HAP-1 (cell line): Measurements from ENCODE around the gene OXER1.

ENCODE experiments used
- DNase-seq, 2 experiments: peaks; one replicate each; pipeline ENCODE4 v3.0.0-alpha.2; 2016 to 2020; ENCODE audit warnings: low spot score in 2 of 2
- H3K27me3 ChIP-seq: fragments of 250-450 bp; sonication (Bioruptor Pico); 2 replicates; pipeline ENCODE4 v1.5.1; 2020; ENCODE audit warnings: low read depth, mild to moderate bottlenecking, moderate library complexity
- H3K36me3 ChIP-seq: fragments of 250-450 bp; sonication (Bioruptor Pico); replicated peaks from 2 replicates; pipeline ENCODE4 v1.5.1; 2020; ENCODE audit warnings: mild to moderate bottlenecking
- H3K4me1 ChIP-seq: fragments of 250-450 bp; sonication (Bioruptor Pico); 2 replicates; pipeline ENCODE4 v1.5.1; 2020; ENCODE audit warnings: mild to moderate bottlenecking
- H3K4me3 ChIP-seq: fragments of 250-450 bp; sonication (Bioruptor Pico); 2 replicates; pipeline ENCODE4 v1.5.1; 2020; ENCODE audit warnings: mild to moderate bottlenecking, moderate library complexity
- H3K9me3 ChIP-seq: fragments of 250-450 bp; sonication (Bioruptor Pico); 2 replicates; pipeline ENCODE4 v1.5.1; 2020; ENCODE audit warnings: mild to moderate bottlenecking, moderate library complexity
- in situ Hi-C: fragments of 300-500 bp; cut with MboI; formaldehyde crosslinking; loops from 3 replicates; pipeline ENCODE4 v1.14.3; 2020; ENCODE audit warnings: low sequenced_read_pairs, inconsistent platforms, mixed read lengths

OXER1 gene

DNA sequence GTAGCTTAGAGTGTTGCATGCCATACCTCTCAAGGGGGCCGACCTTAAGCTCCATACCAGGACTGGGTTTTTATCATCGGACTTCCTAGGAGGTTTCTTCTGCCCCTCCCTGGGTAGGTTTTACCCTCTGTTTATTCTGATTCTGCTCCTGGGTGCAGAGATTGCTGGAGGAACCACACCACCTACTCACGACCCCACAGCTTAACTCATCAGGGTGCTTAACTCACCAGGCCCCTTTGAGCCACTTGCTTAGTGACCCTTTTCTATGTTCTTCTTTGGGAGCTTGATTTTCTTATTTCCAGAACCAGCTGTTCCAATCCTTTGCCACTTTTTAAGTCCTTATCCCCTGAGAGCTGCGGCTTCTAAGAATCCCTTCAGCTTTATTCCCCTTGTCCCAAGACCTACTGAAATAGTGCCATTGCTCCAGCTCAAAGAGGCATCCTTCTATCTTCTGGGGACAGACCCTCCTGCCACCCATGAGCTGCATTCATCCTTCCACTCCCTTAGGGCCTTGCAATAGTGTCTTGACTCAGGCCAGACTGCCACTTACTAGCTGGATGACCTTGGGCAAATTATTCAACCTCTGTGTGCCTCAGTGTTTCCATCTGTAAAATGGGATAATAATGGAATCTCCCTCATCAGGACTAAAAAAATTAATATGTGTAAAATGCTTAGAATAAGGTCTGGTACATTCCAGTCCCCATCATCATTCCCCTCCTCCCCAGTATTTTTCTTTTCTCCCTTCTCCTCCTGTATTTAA, 5.8 kb downstream of the OXER1 start:
- no peak for DNase-seq
- H3K4me1 ChIP-seq, result peaks cover 9% of the 10 kb centered on the region
- H3K9me3 ChIP-seq, result no peaks in the 10 kb centered on the region
- H3K36me3 ChIP-seq, result no peaks in the 10 kb centered on the region; the same call in 1 of the 2 replicates
- no peak overlapping the region for H3K4me3 ChIP-seq
- H3K27me3 ChIP-seq, result no peaks in the 10 kb centered on the region
- in situ Hi-C loops, result no loop called here

DNA sequence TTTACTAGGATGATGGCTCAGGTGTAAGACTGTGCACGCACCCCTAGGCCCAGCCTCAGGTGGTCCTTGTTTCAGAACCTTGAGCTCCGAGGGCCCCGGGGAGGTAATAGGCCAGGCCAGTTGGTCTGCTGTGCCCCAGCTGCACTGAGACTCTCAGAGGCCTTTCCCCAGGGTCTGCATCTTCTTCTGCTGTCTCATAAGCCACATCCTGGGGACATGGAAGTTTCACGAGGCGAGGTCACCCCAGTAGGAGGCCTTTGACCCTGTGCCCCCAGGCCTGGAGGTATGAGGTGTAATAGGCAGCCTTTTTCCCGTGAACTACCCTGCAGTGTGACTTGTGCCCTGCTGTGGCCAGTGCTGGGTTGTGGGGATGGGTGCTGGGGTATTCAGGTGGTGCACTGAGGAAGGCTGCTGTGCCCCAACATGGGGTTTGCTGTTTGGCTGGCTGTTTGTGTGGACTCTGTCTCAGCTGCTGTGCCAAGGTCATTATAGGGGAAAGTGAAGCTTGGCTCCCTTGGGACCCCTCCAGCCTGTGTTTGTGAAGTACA, 6.9 kb downstream of the OXER1 start:
- Histone ChIP-seq H3K9me3 (no peaks in the 10 kb centered on the region), H3K4me3 (no peak overlapping the region), H3K27me3 (no peaks in the 10 kb centered on the region), H3K4me1 (peaks cover 9% of the 10 kb centered on the region), H3K36me3 (no peaks in the 10 kb centered on the region; the same call in 1 of the 2 replicates)
- no peak for DNase-seq
- in situ Hi-C loops, result no loop called here

GRCh38 chr2:42756150-42756775, 7.7 kb downstream of the OXER1 start:
- no peak overlapping the region for H3K4me3 ChIP-seq
- no peak for DNase-seq
- no peaks in the 10 kb centered on the region; the same call in 1 of the 2 replicates for H3K36me3 ChIP-seq
- H3K9me3 ChIP-seq, result no peaks in the 10 kb centered on the region
- H3K27me3 ChIP-seq, result no peaks in the 10 kb centered on the region
- peaks cover 9% of the 10 kb centered on the region for H3K4me1 ChIP-seq
- in situ Hi-C loops, result no loop called here

- H3K27me3 ChIP-seq, result no peaks in the 10 kb centered on the region
- no peak for DNase-seq
- no peaks in the 10 kb centered on the region for H3K9me3 ChIP-seq
- no peaks in the 10 kb centered on the region; the same call in 1 of the 2 replicates for H3K36me3 ChIP-seq
- no peak overlapping the region for H3K4me3 ChIP-seq
- in situ Hi-C loops, result no loop called here
- H3K4me1 ChIP-seq, result peaks cover 9% of the 10 kb centered on the region
Measured at GRCh38 chr2:42755191-42755880, 8.6 kb downstream of the OXER1 start.

GRCh38 chr2:42754776-42755140, 9.2 kb downstream of the OXER1 start:
- Histone ChIP-seq H3K9me3 (no peaks in the 10 kb centered on the region), H3K27me3 (no peaks in the 10 kb centered on the region), H3K4me3 (no peak overlapping the region), H3K4me1 (peaks cover 9% of the 10 kb centered on the region), H3K36me3 (no peaks in the 10 kb centered on the region; the same call in 1 of the 2 replicates)
- DNase-seq, result no peak
- in situ Hi-C loops, result no loop called here

DNA sequence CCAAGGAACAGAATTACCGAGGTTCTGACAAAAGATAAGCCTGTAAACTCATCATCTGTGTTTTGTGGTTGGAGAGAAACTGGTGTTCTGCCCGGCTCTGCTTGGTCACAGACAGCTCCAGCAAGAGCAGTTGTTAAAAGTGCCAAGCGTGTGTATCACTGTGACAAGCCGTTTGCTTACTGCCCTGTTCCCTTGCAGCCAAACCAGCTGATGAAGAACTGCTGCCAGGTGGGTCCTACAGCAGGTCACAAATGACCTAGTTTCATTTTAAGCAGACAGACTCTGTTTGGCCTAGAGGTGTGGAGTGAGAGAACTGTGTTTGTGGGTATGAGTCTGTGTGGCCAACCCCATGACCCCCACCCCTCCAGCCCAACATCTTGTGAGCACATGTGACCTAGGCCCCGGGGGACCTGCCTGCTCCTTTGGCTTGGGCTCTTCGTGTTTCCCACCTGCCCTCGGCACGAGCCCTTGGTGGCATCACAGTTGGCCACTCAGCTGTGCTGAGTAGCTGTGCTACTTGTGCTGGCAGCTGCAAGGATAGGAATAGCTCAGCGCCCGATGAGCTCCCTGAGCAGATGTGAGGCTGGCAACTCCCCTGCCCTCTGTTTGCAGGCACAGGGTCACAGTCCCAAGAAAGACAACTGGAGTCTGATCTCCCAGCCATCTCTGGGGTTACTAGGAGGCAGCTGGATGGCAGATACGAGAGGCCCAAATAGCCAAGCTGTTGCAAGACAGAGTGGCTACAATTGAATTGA, 9.7 kb downstream of the OXER1 start:
- peaks cover 9% of the 10 kb centered on the region for H3K4me1 ChIP-seq
- H3K9me3 ChIP-seq, result no peaks in the 10 kb centered on the region
- in situ Hi-C loops, result no loop called here
- H3K4me3 ChIP-seq, result no peak overlapping the region
- H3K27me3 ChIP-seq, result no peaks in the 10 kb centered on the region
- DNase-seq, result no peak
- no peaks in the 10 kb centered on the region; the same call in 1 of the 2 replicates for H3K36me3 ChIP-seq

DNA sequence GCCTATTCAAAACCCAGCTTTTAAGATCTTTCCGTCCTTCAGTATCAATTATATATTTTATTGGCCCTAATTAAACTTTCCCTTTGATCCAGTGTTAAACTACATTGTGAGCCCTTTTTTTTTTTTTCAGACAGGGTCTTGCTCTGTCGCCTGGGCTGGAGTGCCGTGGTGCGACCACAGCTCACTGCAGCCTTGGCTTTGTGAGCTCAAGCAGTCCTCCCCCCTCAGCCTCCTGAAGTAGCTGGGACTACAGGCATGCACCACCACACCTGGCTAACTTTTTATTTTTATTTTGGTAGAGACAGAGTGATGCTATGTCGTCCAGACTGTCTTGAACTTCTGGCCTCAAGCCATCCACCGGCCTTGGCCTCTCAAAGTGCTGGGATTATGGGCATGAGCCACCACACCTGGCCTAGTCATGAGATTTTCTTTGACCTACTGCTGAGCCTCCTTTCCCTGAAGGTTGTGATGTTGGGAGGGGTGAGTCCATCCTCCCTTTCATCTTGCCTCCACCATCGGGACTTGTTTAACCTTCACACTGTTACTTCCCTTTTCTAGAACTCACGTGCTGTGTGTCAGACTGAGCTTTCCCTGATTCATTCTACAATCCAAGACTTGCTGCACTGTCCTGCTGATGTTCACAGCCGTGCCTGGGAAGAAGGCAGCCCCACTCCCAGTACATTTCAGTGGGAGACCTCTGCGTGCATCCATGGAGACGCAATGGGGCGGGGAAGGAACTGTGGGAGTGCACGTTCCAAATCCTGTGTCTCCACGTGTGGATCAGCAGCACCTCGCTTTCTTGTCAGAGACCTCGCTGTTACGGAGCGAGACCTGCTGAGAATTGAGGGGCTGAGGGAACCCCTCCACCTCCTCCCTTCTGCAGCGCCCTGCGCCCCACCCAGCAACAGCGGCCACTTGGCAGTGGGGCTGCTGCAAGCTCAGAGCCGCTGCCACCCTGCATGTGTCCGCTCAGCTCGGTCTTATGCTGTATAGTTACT, 10.8 kb downstream of the OXER1 start:
- no peaks in the 10 kb centered on the region for H3K27me3 ChIP-seq
- no peaks in the 10 kb centered on the region; the same call in 1 of the 2 replicates for H3K36me3 ChIP-seq
- H3K4me3 ChIP-seq, result no peak overlapping the region
- no peaks in the 10 kb centered on the region for H3K9me3 ChIP-seq
- in situ Hi-C loops, result no loop called here
- H3K4me1 ChIP-seq, result no peaks in the 10 kb centered on the region
- DNase-seq, result no peak

DNA sequence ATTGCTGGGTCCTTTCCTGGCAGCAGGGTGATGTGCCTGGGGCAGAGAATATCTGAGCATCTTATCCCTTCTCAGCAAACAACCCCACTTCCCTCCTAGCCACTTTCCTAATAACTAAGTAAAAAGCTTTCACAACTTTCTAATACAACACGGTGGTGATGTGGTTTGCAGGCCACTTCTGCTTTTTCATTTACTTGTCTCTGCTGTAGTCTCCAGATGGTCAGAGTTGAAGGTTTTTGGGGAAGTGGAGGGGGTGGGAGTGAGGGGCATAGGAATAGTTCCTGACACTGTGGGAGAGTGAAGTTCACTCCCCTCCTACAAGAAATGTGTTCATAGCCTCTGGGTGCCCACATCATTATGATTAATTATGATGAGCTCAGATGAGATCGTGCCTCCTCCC, 11.6 kb downstream of the OXER1 start:
- Histone ChIP-seq H3K4me1 (no peaks in the 10 kb centered on the region), H3K27me3 (no peaks in the 10 kb centered on the region), H3K4me3 (no peak overlapping the region), H3K36me3 (no peaks in the 10 kb centered on the region; the same call in 1 of the 2 replicates), H3K9me3 (no peaks in the 10 kb centered on the region)
- DNase-seq, result no peak
- in situ Hi-C loops, result no loop called here

- no peaks in the 10 kb centered on the region for H3K9me3 ChIP-seq
- H3K4me3 ChIP-seq, result no peak overlapping the region
- DNase-seq, result no peak
- H3K36me3 ChIP-seq, result no peaks in the 10 kb centered on the region; the same call in 1 of the 2 replicates
- no peaks in the 10 kb centered on the region for H3K4me1 ChIP-seq
- H3K27me3 ChIP-seq, result no peaks in the 10 kb centered on the region
- in situ Hi-C loops, result no loop called here
Measured at GRCh38 chr2:42748840-42749239, 15.1 kb downstream of the OXER1 start.

- H3K27me3 ChIP-seq, result no peaks in the 10 kb centered on the region
- in situ Hi-C loops, result no loop called here
- H3K9me3 ChIP-seq, result no peaks in the 10 kb centered on the region
- H3K4me1 ChIP-seq, result no peaks in the 10 kb centered on the region
- no peaks in the 10 kb centered on the region for H3K36me3 ChIP-seq
- H3K4me3 ChIP-seq, result no peak overlapping the region
- DNase-seq, result no peak
Measured at GRCh38 chr2:42747422-42747821, 16.5 kb downstream of the OXER1 start.

GRCh38 chr2:42744545-42745082, 19.3 kb downstream of the OXER1 start:
- H3K4me3 ChIP-seq, result no peak overlapping the region
- H3K4me1 ChIP-seq, result no peaks in the 10 kb centered on the region
- no peak for DNase-seq
- H3K36me3 ChIP-seq, result no peaks in the 10 kb centered on the region
- in situ Hi-C loops, result no loop called here
- no peaks in the 10 kb centered on the region for H3K9me3 ChIP-seq
- H3K27me3 ChIP-seq, result no peaks in the 10 kb centered on the region

DNA sequence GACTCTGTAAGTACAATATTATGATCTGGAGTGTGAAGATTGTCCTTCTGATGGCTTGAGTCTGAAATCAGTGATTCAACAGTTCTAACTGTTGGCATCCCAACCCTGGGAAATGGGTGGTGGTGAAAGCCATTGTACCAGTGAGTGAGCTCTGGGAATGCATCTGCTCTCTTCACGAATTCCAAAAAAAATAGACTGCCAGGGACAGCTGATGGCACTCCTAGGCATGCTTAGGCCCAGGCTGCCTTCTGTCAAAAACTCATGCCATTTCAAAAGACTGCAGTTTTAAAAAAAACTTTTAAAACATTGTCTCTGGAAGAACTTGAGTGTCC, 20.3 kb downstream of the OXER1 start:
- in situ Hi-C loops, result no loop called here
- no peak for DNase-seq
- Histone ChIP-seq H3K4me3 (no peak overlapping the region), H3K36me3 (no peaks in the 10 kb centered on the region), H3K27me3 (no peaks in the 10 kb centered on the region), H3K9me3 (no peaks in the 10 kb centered on the region), H3K4me1 (no peaks in the 10 kb centered on the region)
